DMS153 treated with DMSO at 0.1 percent for 48 hours (cell line): ENCODE data around the gene OR52R1.
"Not testable (repeated sequence)": the region's sequence is repeated elsewhere in the genome, so short reads cannot be mapped to it uniquely, and the experiment has no call there.

Experiments used
- DNase-seq: peaks from one replicate; lab custom pipeline; 2025; ENCODE audit not compliant: unreplicated experiment; lab: John Stamatoyannopoulos, UW

OR52R1 gene

DNA sequence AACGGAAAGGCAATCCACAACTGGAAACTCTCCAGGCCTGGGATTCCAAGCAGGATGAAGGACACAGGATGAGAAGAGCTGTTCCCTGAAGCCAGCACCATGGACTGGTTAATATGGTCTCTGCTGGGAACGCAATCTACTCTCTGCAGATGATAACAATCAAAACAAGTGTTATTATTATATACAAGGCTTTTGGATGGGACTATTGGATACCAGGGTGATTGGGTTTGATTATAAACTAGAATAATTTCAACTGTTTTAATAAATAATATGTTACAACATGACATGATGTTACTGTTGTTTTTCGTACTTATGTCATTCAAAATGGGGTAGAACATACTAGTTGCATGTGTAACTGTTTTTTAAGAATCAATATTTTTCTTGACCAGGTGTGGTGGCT, at the start of gene OR52R1:
TSS of gene OR52R1 (minus strand) at position 101 of the 400 bp plus-strand sequence. CDS start at position 101, 0 bp downstream.
- DNase-seq, result no peak

GRCh38 chr11:4851033-4851432, 46.9 kb upstream of the OR52R1 start:
- DNase-seq, result no peak

GRCh38 chr11:4848908-4849532, 44.8 kb upstream of the OR52R1 start, which contains the start of gene OR51S1:
Gene OR51S1 (minus strand): TSS chr11:4849208. CDS start chr11:4849208, 0 bp downstream.
- DNase-seq, result no peak

DNA sequence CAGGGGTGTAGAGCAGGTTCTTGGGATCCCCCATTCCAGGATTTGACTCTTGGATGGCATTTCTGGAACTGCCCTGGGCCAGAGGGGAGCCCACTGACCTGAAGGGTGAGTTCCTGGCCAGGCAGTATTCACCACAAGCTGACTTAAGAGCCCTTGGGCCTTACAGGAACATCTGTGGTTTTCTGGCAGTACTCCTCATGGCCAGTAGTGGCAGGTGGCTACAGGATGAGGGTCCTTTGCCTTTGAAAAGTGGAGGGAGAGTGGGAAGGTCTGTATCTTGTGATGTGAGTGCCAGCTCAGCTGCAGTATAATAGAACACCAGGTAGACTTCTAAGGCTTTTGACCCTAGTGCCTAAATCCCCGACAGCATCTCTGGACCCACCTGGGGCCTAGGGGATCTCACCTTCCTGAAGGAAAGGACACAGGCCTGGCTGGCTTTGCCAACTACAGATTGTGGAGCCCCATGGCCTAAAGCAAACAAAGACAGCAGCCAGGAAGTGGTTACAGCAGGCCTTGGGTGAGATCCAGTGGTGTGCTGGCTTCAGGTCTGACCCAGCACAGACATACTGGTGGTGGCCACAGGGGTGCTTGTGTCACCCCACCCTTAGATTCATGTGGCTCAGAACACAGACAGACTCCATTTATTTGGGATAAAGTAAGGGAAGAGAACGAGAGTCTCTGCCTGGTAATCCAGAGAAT, 35.8 kb upstream of the OR52R1 start:
- DNase-seq, result no peak

DNA sequence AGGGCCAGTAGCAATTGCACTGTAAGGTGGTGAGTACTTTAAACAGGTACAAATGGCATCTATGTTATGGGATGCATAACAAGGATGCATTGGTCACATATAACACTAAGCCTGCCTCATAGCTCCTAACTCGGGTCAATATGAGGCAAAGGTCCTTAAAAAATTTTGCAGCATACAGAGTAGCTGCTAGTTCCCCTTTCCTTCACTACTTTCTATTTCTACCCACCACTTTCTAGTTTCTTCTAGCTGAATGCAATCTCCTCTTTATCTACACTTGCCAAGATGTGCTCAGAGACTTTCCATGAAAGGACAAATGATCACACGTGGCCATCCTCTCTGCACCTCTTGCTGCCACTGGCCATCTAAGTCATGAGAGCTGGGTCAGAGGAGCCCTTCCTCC, 26.7 kb upstream of the OR52R1 start:
- no peak for DNase-seq

- no peak for DNase-seq
These were observed 26.2 kb upstream of the OR52R1 start for GRCh38 chr11:4830346-4830745.

GRCh38 chr11:4826425-4826824, 22.2 kb upstream of the OR52R1 start:
- DNase-seq, result peak; percentile 67

- no peak for DNase-seq
These were observed 21.0 kb upstream of the OR52R1 start for GRCh38 chr11:4825132-4825531.

DNA sequence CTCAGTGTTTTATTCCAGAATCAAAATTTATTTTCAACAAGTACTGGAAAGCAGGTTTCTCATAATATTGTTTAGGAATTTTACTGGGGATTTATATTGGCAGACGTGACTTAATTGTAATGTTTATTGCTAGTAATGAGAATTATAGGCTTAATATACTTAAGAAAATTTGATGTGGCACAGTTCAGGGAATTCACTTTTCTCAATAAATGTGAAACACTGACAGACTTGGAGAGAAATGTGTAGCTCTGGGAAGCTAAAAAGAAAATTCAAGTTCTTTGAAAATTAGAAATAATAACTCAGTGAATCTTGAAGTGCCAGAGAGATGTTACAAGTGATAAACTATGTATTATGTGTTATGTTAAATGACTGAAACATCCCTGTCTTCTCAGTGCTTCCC, 16.8 kb upstream of the OR52R1 start, which contains the start of gene OR51F2:
TSS of gene OR51F2 (plus strand) at position 301 of the 400 bp plus-strand sequence. CDS start 101 bp downstream, outside the sequence.
- DNase-seq, result no peak

- no peak for DNase-seq
These were observed 5.1 kb upstream of the OR52R1 start for GRCh38 chr11:4809246-4809645.

DNA sequence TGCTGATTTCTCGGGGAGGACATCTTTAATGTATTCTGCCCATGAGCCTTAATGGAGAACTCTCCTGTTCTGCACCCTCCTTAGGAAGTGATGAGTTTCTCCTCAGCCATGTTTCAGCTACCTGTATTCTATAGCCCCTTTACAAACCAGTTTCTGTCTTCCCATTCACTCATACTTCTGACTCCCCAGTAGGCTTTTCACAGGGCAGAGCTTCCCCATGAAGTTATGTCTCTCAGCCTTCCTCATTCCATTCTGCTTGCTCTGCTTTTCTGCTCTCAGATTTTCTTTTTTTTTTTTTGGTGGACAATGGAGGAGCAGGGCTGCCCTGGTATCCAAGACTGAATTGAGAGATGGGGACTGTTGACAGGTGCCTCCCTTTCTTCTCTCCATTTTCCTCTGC, 4.3 kb upstream of the OR52R1 start:
- no peak for DNase-seq

DNA sequence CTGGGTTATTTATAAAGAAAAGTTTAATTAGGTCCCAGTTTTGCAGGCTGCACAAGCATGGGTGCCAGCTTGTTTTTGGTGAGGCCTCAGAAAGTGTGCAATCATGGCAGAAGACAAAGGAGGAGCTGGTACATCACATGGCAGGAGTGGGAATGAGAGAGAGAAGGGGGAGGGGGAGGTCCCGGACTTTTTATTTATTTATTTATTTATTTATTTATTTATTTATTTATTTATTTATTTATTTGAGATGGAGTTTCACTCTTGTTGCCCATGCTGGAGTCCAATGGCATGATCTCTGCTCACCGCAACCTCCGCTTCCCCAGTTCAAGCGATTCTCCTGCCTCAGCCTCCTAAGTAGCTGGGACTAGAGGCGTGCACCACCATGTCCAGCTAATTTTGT, 2.9 kb downstream of the OR52R1 start:
- not testable (repeated sequence) for DNase-seq

- no peak for DNase-seq
These were observed 5.6 kb downstream of the OR52R1 start for GRCh38 chr11:4798427-4799183.

DNA sequence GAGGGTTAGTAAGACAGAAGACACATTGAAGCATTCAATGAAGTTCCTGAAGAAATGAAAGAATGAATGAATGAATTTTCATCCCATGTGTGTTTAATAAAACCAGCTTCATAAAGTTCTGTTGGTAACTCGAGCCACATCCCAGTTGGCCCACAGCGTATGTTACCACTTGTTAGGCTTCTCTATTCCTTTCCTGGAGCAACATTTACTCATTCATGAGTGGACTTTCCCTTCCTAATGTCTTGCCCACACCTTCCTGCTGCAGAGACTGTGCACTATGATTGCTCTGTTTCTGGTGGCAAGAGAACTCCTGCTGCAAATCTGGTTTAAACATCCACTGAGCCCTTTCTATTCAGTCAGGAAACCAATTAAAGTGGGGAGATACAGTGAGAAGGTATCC, 7.0 kb downstream of the OR52R1 start:
- no peak for DNase-seq

DNA sequence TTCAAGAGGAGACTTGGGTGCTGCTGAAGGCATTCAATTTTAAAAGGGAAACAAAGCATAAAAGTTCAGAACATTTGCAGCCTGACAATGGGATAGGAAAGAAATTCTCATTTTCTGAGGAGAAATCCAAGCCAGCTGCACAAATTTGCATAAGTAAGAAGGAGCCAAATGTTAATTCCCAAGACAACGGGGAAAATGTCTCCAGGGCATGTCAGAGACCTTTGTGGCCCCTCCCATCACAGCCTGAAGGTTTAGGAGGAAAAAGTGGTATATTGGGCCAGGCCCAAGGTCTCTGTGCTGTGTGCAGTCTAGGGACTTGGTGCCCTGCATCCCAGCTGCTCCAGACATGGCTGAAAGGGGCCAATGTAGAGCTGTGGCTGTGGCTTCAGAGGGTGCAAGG, 21.7 kb downstream of the OR52R1 start:
- no peak for DNase-seq

GRCh38 chr11:4769838-4770237, 34.3 kb downstream of the OR52R1 start, which contains the start of gene OR51F1:
Gene OR51F1 (minus strand): TSS chr11:4769938. CDS start chr11:4769938, 0 bp downstream.
- DNase-seq, result no peak

GRCh38 chr11:4768094-4768493, 36.1 kb downstream of the OR52R1 start:
- no peak for DNase-seq

GRCh38 chr11:4766420-4767043, 37.6 kb downstream of the OR52R1 start:
- DNase-seq, result no peak

- no peak for DNase-seq
These were observed 41.1 kb downstream of the OR52R1 start for GRCh38 chr11:4763096-4763495.
